ENCODE results near the gene DPYSL5. TPM values are rescaled to one million over a fixed set of nuclear protein-coding genes. Genes with fewer than 3 reads are reported as not detected.

Gene DPYSL5
- total and polyA plus RNA-seq, 2 donors (not counting 1 experiment from before 2014, with no cell fraction given) = not detected

DNA sequence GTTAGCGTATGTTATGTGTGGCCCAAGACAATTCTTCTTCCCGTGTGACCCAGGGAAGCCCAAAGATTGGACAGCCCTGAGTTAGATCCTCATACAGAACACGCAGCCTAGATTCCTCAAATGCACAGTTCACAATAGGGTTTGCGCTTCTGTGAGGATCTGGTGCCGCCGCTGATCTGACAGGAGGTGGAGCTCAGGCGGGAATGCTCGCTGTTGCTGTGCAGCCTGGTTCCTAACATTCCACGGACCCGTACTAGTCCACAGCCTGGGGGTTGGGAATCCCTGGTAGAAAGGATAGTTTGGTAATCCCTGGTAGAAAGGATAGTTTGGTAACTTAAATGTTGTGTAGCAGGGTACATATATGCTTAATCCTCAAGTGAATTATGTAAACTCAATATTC lies 149.5 kb downstream of the DPYSL5 start:
- no peaks in the 10 kb centered on the region for H3K4me1 ChIP-seq (ENCODE audit: control insufficient read depth, extremely low read depth, insufficient read depth, low read length)
- H3K9ac ChIP-seq (ENCODE audit: insufficient read depth, low read length) = no peak overlapping the region
- H3K4me2 ChIP-seq (ENCODE audit: extremely low read depth, insufficient read depth, low read length) = no peak overlapping the region
- H3K36me3 ChIP-seq (ENCODE audit: control insufficient read depth, insufficient read depth, low read length) = no peaks in the 10 kb centered on the region
- TF ChIP-seq CTCF (conservative IDR thresholded peaks at IDR 0.05 in 1 of 2, IDR thresholded peaks at IDR 0.05 in 1 of 2; ENCODE audit: low read depth in 1 of 2, low read length in 2 of 2) (no peak), EZH2 (IDR thresholded peaks at IDR 0.05; ENCODE audit: low read length, missing control alignments) (no peak)
- H3K27me3 ChIP-seq (ENCODE audit: control insufficient read depth, insufficient read depth, low read length) = no peaks in the 10 kb centered on the region
- no peaks in the 10 kb centered on the region for H3K79me2 ChIP-seq (ENCODE audit: control insufficient read depth, insufficient read depth, low read length)
- H3K27ac ChIP-seq (ENCODE audit: insufficient read depth, low read length) = no peak overlapping the region
- no peak for DNase-seq (ENCODE audit: low read depth in 2 of 2)
- no peak overlapping the region for H3K4me3 ChIP-seq (replicated peaks in 1 of 4; ENCODE audit: control extremely low read depth in 1 of 4, insufficient read depth in 1 of 4, low read depth in 3 of 4, low read length in 4 of 4)
- no peaks in the 10 kb centered on the region for H3K9me3 ChIP-seq (ENCODE audit: control insufficient read depth, insufficient read depth, low read depth, low read length)
- H4K20me1 ChIP-seq (ENCODE audit: control insufficient read depth, extremely low read depth, insufficient read depth, low read length) = no peaks in the 10 kb centered on the region
- no peak overlapping the region for H2AFZ ChIP-seq (ENCODE audit: low read length)

GRCh38 chr2:26998323-26998722 lies 150.4 kb downstream of the DPYSL5 start:
- Histone ChIP-seq H3K27me3 (ENCODE audit: control insufficient read depth, insufficient read depth, low read length) (no peaks in the 10 kb centered on the region), H3K9me3 (ENCODE audit: control insufficient read depth, insufficient read depth, low read depth, low read length) (no peaks in the 10 kb centered on the region), H3K27ac (ENCODE audit: insufficient read depth, low read length) (no peak overlapping the region), H3K4me2 (ENCODE audit: extremely low read depth, insufficient read depth, low read length) (no peak overlapping the region), H3K4me1 (ENCODE audit: control insufficient read depth, extremely low read depth, insufficient read depth, low read length) (no peaks in the 10 kb centered on the region), H3K36me3 (ENCODE audit: control insufficient read depth, insufficient read depth, low read length) (no peaks in the 10 kb centered on the region), H3K4me3 (replicated peaks in 1 of 4; ENCODE audit: control extremely low read depth in 1 of 4, insufficient read depth in 1 of 4, low read depth in 3 of 4, low read length in 4 of 4) (no peak overlapping the region), H2AFZ (ENCODE audit: low read length) (no peak overlapping the region), H4K20me1 (ENCODE audit: control insufficient read depth, extremely low read depth, insufficient read depth, low read length) (no peaks in the 10 kb centered on the region), H3K79me2 (ENCODE audit: control insufficient read depth, insufficient read depth, low read length) (no peaks in the 10 kb centered on the region), H3K9ac (ENCODE audit: insufficient read depth, low read length) (no peak overlapping the region)
- TF ChIP-seq CTCF (conservative IDR thresholded peaks at IDR 0.05 in 1 of 2, IDR thresholded peaks at IDR 0.05 in 1 of 2; ENCODE audit: low read depth in 1 of 2, low read length in 2 of 2) (no peak), EZH2 (IDR thresholded peaks at IDR 0.05; ENCODE audit: low read length, missing control alignments) (no peak)
- DNase-seq (ENCODE audit: low read depth in 2 of 2) = no peak

Other genes with a start within 250 kb of the DPYSL5 start
- not detected in 2 replicates for gene CIB4, start 206.8 kb upstream of the DPYSL5 start, total RNA-seq
- gene CIB4, start 206.8 kb upstream of the DPYSL5 start, polyA plus RNA-seq = not detected in 2 replicates
- under 0.01 and 0.26 TPM in 2 replicates for gene KCNK3, start 155.4 kb upstream of the DPYSL5 start, total RNA-seq
- gene KCNK3, start 155.4 kb upstream of the DPYSL5 start, polyA plus RNA-seq = 0.01 TPM in 1 of 2 replicates, not detected in the other
- gene SLC35F6, start 83.8 kb upstream of the DPYSL5 start, total RNA-seq = 61.4 and 65.5 TPM in 2 replicates
- 35.2 and 50.0 TPM in 2 replicates for gene SLC35F6, start 83.8 kb upstream of the DPYSL5 start, polyA plus RNA-seq
- 1.8 and 9.7 TPM in 2 replicates for gene CENPA, start 62.1 kb upstream of the DPYSL5 start, total RNA-seq
- gene CENPA, start 62.1 kb upstream of the DPYSL5 start, polyA plus RNA-seq = 6.1 and 21.2 TPM in 2 replicates
- 2.8 and 7.9 TPM in 2 replicates for gene MAPRE3, start 122.5 kb downstream of the DPYSL5 start, total RNA-seq
- 13.9 and 21.0 TPM in 2 replicates for gene MAPRE3, start 122.5 kb downstream of the DPYSL5 start, polyA plus RNA-seq
- gene TMEM214, start 184.8 kb downstream of the DPYSL5 start, total RNA-seq = 17.5 and 22.6 TPM in 2 replicates
- gene TMEM214, start 184.8 kb downstream of the DPYSL5 start, polyA plus RNA-seq = 115 and 127 TPM in 2 replicates
- gene AGBL5, start 203.5 kb downstream of the DPYSL5 start, total RNA-seq = 19.8 TPM in 2 replicates
- 20.9 and 26.1 TPM in 2 replicates for gene AGBL5, start 203.5 kb downstream of the DPYSL5 start, polyA plus RNA-seq
- 479 and 505 TPM in 2 replicates for gene OST4, start 223.5 kb downstream of the DPYSL5 start, total RNA-seq
- 1,054 and 1,265 TPM in 2 replicates for gene OST4, start 223.5 kb downstream of the DPYSL5 start, polyA plus RNA-seq
- gene EMILIN1, start 230.5 kb downstream of the DPYSL5 start, total RNA-seq = 187 and 251 TPM in 2 replicates
- gene EMILIN1, start 230.5 kb downstream of the DPYSL5 start, polyA plus RNA-seq = 44.3 and 46.8 TPM in 2 replicates
- gene KHK, start 238.6 kb downstream of the DPYSL5 start, total RNA-seq = 1.0 and 1.3 TPM in 2 replicates
- gene KHK, start 238.6 kb downstream of the DPYSL5 start, polyA plus RNA-seq = 0.17 and 0.54 TPM in 2 replicates